ENCODE results near the gene RGL3.
"Not testable (repeated sequence)": the region's sequence is repeated elsewhere in the genome, so short reads cannot be mapped to it uniquely, and the experiment has no call there.

The RGL3 gene

GRCh38 chr19:11448923-11449554 lies 29.9 kb upstream of the RGL3 start:
- DNase-seq (ENCODE audit: low read depth in 2 of 2) = no peak

DNA sequence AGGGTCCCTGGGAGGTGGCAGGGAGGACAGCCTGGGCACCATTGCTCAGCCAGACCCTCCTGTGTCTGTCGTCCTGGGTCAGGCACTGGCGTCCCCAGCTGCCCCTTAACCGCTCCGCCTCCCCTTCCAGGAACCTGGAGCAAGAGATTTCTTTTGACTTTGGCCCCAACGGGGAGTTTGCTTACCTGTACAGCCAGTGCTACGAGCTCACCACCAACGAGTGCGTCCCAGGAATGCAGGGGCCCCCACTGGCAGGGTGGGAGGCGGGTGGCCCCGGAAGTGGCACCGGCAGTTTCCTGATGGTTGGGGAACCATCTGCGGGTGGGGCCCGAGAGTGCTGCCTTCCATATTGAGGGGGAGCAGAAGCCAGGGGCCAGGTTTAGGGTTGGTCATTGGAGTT lies 29.3 kb upstream of the RGL3 start:
- DNase-seq (ENCODE audit: low read depth in 2 of 2) = no peak

DNA sequence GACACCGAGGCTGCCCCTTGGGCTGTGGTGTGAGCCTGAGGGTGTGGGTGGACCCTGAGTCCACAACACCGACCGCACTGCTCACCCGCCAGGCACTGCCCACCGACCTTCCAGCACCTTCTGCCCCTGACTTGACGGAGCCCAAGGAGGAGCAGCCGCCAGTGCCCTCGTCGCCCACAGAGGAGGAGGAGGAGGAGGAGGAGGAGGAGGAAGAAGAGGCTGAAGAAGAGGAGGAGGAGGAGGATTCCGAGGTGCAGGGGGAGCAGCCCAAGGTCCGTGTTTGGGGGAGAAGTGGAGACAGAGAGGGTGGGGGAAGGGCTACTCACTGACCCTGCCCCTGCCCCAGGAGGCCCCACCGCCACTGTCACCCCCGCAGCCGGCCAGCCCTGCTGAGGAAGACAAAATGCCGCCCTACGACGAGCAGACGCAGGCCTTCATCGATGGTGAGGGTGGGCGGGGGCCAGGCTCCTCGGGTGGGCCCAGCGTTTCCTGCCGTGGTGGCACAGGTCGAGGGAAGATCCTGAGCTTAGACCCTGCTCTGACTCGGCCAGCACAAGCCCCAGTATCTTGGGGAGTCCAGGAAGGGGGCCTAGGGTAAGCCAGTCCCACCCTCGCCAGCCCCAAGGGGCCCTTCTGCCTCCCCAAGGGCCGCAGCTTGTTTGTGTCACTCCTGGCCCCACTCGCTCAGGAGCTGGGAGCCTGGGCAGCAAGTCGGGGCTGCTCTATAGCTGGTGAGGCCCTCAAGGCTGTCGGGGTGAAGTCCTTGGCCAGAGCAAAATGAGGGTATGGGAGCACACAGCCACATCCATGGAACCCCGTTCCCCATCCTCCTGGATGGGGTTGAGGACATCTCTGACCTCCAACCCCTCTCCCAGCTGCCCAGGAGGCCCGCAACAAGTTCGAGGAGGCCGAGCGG lies 28.5 kb upstream of the RGL3 start:
- DNase-seq (ENCODE audit: low read depth in 2 of 2) = no peak

GRCh38 chr19:11446652-11447301 lies 27.7 kb upstream of the RGL3 start:
- DNase-seq (ENCODE audit: low read depth in 2 of 2) = no peak

- DNase-seq (ENCODE audit: low read depth in 2 of 2) = no peak
Observed at GRCh38 chr19:11446271-11446651, 27.1 kb upstream of the RGL3 start.

DNA sequence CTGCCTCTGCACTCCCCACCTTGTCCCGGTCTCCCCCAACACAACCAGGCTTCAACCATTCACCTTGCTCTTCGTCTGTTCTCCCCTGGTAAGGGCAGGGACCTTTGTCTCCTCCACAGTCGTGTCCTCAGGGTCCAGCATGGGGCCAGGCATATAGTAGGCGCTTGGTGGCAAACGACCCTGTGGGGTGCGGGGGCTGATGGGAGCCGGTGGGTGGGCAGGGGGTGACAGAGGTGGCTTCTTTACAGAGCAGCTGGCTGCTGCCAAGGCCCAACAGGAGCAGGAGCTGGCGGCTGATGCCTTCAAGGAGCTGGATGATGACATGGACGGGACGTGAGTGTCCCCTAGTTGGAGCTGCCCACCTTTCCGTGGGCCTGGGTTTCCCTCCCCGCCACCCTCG lies 26.0 kb upstream of the RGL3 start:
- no peak for DNase-seq (ENCODE audit: low read depth in 2 of 2)

DNA sequence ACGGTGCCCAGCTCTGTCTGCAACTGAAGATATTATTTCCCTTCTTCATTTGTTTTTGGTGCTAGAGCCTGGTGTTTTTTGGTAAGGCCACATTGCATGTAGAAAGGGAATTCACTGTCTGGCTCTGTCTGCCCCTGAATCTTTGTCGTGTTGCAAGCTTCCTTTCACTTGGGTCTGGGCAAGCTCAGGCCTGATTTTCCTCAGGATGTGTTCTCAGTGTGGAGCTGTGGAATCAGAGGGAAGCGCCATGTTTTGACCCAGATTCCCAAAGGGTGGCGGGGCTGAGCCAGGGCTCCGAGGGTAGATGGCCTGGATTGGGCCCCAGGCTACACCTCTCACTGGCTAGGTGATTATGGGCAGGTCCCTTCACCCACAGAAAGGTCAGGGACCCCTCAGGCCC lies 24.9 kb upstream of the RGL3 start:
- DNase-seq (ENCODE audit: low read depth in 2 of 2) = no peak

GRCh38 chr19:11437955-11438354 lies 18.8 kb upstream of the RGL3 start:
- no peak for DNase-seq (ENCODE audit: low read depth in 2 of 2)

- no peak for DNase-seq (ENCODE audit: low read depth in 2 of 2)
Observed at GRCh38 chr19:11435833-11436313, 16.8 kb upstream of the RGL3 start.

DNA sequence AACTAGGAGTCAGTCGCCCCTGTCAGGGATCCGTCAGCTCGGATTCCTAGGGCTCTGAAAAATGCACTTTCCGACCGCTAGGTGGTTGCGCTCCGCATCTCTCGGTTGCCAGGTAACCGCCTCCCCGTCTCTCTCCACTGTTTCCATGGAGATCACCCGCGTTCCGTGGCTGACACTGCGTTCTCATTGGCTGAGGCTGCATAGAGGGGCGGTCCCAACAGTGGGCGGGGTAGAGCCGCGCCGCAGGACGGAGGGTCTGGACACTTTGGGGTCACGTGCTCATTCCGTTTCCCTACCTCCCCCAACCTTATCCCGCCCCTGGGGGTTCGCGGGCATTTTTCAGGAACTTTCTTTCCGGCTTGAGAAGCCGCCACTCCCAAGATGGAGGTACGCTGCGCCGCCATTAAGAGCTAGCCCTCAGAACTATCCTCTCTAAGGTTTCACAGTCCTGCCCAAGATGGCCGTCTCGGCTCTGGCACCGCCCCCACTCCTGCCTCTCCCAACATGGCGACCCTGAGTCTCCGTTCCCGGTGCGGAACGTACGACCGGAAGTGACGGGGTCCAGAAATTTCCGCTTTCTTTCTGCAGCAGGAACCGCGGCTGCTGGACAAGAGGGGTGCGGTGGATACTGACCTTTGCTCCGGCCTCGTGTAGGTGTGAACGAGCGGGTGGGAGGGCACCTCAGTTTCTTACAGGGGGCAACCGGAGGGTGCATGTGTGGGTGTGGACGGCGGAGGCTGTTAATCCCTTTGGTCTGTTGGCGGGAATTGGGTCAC lies 16.1 kb upstream of the RGL3 start, which contains the start of the genes ODAD3 and PRKCSH:
Gene ODAD3 (minus strand): TSS at position 65 of the 776 bp plus-strand sequence. CDS start 105 bp downstream, outside the sequence.
Gene PRKCSH (plus strand): TSS at position 579 of the 776 bp plus-strand sequence. CDS start 483 bp downstream, outside the sequence.
- DNase-seq (ENCODE audit: low read depth in 2 of 2) = peak; percentile 96 to 98

DNA sequence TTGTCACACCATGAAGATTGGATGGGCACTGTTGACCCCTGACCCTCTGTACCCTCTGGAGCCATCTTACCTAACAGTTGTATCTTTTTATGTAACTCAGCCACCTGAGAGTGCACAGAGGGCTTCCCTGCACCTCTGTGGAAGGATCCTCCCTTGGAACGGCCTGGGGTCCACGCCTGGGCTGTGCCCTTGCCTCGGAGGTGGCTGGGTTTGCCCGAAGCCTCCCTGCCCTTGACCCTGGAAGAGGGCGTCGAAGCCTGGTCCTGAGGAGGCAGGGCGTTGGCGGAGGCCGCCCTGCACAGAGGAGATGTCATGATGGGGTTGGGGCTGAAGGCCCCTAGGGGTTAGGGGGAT lies 15.6 kb upstream of the RGL3 start:
- DNase-seq (ENCODE audit: low read depth in 2 of 2) = no peak

- not testable (repeated sequence) for DNase-seq (ENCODE audit: low read depth in 2 of 2)
Observed at GRCh38 chr19:11433526-11433925, 14.4 kb upstream of the RGL3 start.

DNA sequence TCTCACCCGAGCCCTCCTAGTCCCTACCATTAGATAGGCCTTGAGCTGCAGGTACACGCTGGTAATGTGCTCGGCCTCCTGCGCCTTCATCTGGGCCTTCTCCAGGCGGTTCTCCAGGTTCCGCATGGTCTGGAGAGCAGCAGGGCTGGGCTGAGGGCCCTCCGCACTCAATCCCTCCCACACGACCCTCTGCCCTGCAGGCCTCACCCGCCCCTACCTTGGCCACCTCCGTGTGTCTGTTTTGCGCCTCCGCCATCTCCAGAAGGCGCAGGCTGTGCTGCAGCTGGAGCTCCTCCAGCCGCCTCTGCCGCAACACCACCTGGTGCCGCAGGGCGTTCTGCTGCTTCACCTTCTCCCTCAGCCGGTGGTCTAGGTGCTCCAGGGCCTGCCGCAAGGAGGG lies 7.5 kb upstream of the RGL3 start:
- DNase-seq (ENCODE audit: low read depth in 2 of 2) = no peak

DNA sequence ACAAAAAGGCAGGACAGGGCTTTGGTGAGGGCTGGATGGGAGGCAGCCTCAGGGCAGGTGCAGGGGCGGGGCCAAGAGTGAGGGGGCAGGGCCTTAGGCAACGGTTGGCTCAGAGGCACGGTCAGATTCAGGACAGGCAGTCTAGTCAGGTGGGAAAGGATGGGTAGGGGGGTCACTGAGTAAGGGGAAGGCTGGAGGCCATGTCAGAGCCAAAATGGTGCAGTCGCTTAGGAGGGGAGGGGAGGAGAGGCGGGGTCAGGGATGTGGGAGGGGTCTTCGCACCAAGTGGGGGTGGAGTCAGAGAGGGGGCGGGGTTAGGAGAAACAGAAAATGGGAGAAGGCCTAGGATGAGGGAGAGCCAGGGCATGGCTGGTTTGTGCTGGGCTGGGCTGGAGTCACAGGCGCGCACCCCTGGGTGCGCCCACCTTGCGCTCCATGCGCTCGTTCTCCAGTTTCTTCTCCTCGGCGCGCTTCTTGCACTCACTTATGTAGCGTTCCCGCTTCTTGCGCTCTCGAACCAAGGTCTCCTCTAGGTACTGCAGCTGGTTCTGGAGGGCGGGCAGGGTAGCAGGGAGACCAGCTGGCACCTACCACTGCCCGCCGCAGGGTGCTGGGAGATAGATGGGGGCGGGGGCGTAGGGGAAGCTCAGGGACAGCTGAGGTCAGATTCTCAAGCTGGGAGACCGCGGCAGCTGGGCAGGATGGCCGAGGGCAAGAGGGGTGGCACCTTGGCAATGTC lies 6.8 kb upstream of the RGL3 start:
- no peak for DNase-seq (ENCODE audit: low read depth in 2 of 2)

- no peak for DNase-seq (ENCODE audit: low read depth in 2 of 2)
Observed at GRCh38 chr19:11423791-11424181, 4.7 kb upstream of the RGL3 start.

GRCh38 chr19:11423164-11423790 lies 4.2 kb upstream of the RGL3 start:
- DNase-seq (ENCODE audit: low read depth in 2 of 2) = no peak

- peak; percentile 22 to 36 for DNase-seq (ENCODE audit: low read depth in 2 of 2)
Observed at GRCh38 chr19:11422163-11423065, 3.3 kb upstream of the RGL3 start.

GRCh38 chr19:11421371-11422098 lies 2.4 kb upstream of the RGL3 start:
- DNase-seq (ENCODE audit: low read depth in 2 of 2) = no peak

Measured in activated CD8-positive, alpha-beta memory T cell treated with anti-CD3 and anti-CD28 coated beads for 4 hours (primary cell).